ENCODE measurements around the gene CDH5.

The CDH5 gene

DNA sequence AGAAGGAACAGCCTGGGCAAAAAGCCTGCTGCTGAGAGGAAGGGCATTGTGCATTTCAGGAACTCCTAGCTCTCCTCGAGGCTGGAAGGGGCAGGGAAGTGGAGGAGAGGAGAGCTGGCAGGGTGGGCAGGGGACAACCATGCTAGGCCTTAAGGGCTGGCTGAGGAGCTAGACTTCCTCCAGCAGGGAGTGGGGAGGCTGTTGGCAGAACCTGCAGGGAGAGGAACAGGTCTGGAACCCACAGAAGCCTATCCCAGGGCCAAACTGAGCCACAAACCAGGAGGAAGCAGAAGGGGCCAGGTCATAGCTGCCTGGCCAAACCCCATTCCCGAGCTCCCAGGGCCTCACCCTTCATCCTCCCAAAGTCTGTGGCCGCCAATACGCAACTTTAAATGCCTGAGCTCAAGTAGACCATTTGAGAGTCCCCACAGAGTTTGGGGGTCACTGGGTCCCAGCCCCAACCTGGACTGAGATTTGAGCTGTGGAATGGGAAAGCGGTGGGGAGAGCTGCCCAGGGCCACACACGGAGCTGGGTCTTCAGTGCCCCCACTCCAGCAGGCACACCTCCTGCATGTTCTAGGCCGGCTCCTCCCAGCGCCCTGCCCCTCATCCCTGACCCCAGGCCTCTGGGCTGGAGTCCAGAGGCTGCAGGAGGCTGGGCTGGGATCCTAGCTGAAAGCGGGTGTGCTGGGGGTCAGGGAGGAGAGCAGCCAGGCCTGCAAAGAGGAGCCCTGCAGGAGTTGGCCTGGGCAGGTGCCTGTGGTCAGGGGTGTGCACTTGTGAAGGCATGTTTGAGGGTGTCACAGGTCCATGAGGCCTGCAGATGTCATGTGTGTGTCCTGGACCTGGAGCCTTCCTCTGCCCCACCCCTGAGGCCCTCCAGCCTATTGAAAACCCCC, 4.5 kb downstream of the CDH5 start:
- Histone ChIP-seq H4K20me1 (no peaks in the 10 kb centered on the region), H3K4me3 (no peak overlapping the region), H3K4me1 (peaks cover 16 to 58% (median 31%) of the 10 kb centered on the region in 10 experiments), H3K36me3 (no peaks in the 10 kb centered on the region), H3K27me3 (no peaks in the 10 kb centered on the region), H3K9me3 (replicated peaks in 1 of 11) (no peaks in the 10 kb centered on the region), H3K9ac (no peak overlapping the region; a peak in 1 of 22 replicates), H3K27ac (peak overlapping the region in 2 of 11 experiments; percentile 6 to 22; a peak in 1 of 22 replicates), H3K4me2 (peak overlapping the region in 3 of 11 experiments; percentile 4 to 59 (median 17); a peak in 5 of 22 replicates)
- TF ChIP-seq Cebpa-rat (IDR thresholded peaks at IDR 0.05), result no peak

- H3K4me1 ChIP-seq, result peaks cover 14 to 58% (median 27%) of the 10 kb centered on the region in 10 experiments
- no peaks in the 10 kb centered on the region for H3K36me3 ChIP-seq
- TF ChIP-seq Cebpa-rat (IDR thresholded peaks at IDR 0.05), result no peak
- no peak overlapping the region for H3K27ac ChIP-seq
- H4K20me1 ChIP-seq, result no peaks in the 10 kb centered on the region
- H3K4me2 ChIP-seq, result no peak overlapping the region
- no peaks in the 10 kb centered on the region for H3K27me3 ChIP-seq
- no peak overlapping the region for H3K9ac ChIP-seq
- no peak overlapping the region for H3K4me3 ChIP-seq
- no peaks in the 10 kb centered on the region for H3K9me3 ChIP-seq (replicated peaks in 1 of 11)
These were observed 5.8 kb downstream of the CDH5 start for GRCh38 chr16:66372078-66372897.

- no peak overlapping the region for H3K27ac ChIP-seq
- no peaks in the 10 kb centered on the region for H3K27me3 ChIP-seq
- H3K4me1 ChIP-seq, result peaks cover 12 to 57% (median 23%) of the 10 kb centered on the region in 10 experiments
- TF ChIP-seq Cebpa-rat (IDR thresholded peaks at IDR 0.05), result no peak
- H3K4me2 ChIP-seq, result no peak overlapping the region
- no peaks in the 10 kb centered on the region for H4K20me1 ChIP-seq
- H3K36me3 ChIP-seq, result no peaks in the 10 kb centered on the region
- no peak overlapping the region for H3K4me3 ChIP-seq
- H3K9me3 ChIP-seq (replicated peaks in 1 of 11), result no peaks in the 10 kb centered on the region
- H3K9ac ChIP-seq, result no peak overlapping the region
These were observed 6.3 kb downstream of the CDH5 start for GRCh38 chr16:66372898-66373155.

GRCh38 chr16:66373667-66374066, 7.2 kb downstream of the CDH5 start:
- no peak overlapping the region for H3K4me2 ChIP-seq
- H3K27ac ChIP-seq, result no peak overlapping the region
- H3K36me3 ChIP-seq, result no peaks in the 10 kb centered on the region
- no peak overlapping the region for H3K9ac ChIP-seq
- no peaks in the 10 kb centered on the region for H3K9me3 ChIP-seq (replicated peaks in 1 of 11)
- H3K4me1 ChIP-seq, result peaks cover 4 to 52% (median 14%) of the 10 kb centered on the region in 10 experiments
- no peaks in the 10 kb centered on the region for H4K20me1 ChIP-seq
- H3K27me3 ChIP-seq, result no peaks in the 10 kb centered on the region
- no peak overlapping the region for H3K4me3 ChIP-seq
- TF ChIP-seq Cebpa-rat (IDR thresholded peaks at IDR 0.05), result no peak

DNA sequence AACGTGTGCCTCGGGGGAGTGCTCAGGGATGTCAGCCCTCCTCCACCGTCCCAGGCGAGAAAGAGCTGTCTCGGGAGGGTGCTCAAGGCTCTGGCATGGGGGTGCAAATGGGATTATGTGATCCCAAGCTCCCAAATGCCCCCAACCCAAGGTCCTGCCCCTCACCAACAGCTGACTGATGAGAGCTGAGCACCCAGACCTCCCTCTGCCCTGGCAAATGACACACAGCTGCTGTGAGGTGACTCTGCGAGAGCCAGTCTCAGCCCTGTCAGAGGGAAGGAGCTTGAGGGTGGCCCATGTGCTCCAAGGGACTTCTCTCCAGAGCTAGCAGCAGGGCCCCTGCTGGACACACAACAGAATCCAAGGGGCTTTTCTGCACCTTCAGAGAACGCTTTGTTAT, 7.7 kb downstream of the CDH5 start:
- no peak overlapping the region for H3K9ac ChIP-seq

GRCh38 chr16:66375451-66375850, 9.0 kb downstream of the CDH5 start:
- Histone ChIP-seq H3K4me2 (no peak overlapping the region), H3K4me1 (peaks cover 0 to 37% (median 6%) of the 10 kb centered on the region in 10 experiments; a peak in 10 of 20 replicates), H3K9me3 (replicated peaks in 1 of 11) (no peaks in the 10 kb centered on the region), H4K20me1 (no peaks in the 10 kb centered on the region), H3K4me3 (no peak overlapping the region), H3K36me3 (no peaks in the 10 kb centered on the region), H3K27me3 (no peaks in the 10 kb centered on the region), H3K27ac (no peak overlapping the region), H3K9ac (no peak overlapping the region)
- no peak for TF ChIP-seq Cebpa-rat (IDR thresholded peaks at IDR 0.05)

More for the DNA sequence above, 7.7 kb downstream of the CDH5 start:
- no peaks in the 10 kb centered on the region for H3K36me3 ChIP-seq
- no peaks in the 10 kb centered on the region for H4K20me1 ChIP-seq
- no peaks in the 10 kb centered on the region for H3K9me3 ChIP-seq (replicated peaks in 1 of 11)
- H3K27ac ChIP-seq, result no peak overlapping the region
- no peak for TF ChIP-seq Cebpa-rat (IDR thresholded peaks at IDR 0.05)
- no peak overlapping the region for H3K4me3 ChIP-seq
- H3K4me2 ChIP-seq, result no peak overlapping the region
- peaks cover 0 to 47% (median 9%) of the 10 kb centered on the region in 10 experiments; a peak in 18 of 20 replicates for H3K4me1 ChIP-seq
- H3K27me3 ChIP-seq, result no peaks in the 10 kb centered on the region

- no peaks in the 10 kb centered on the region for H3K36me3 ChIP-seq
- H3K4me2 ChIP-seq, result peak overlapping the region in 5 of 11 experiments; percentile 28 to 79 (median 73); a peak in 9 of 22 replicates
- H3K9ac ChIP-seq, result peak overlapping the region in 1 of 11 experiments; percentile 26; a peak in 1 of 22 replicates
- no peak for TF ChIP-seq Cebpa-rat (IDR thresholded peaks at IDR 0.05)
- H3K9me3 ChIP-seq (replicated peaks in 1 of 11), result no peaks in the 10 kb centered on the region
- no peaks in the 10 kb centered on the region for H4K20me1 ChIP-seq
- H3K27me3 ChIP-seq, result no peaks in the 10 kb centered on the region
- no peak overlapping the region for H3K4me3 ChIP-seq
- H3K4me1 ChIP-seq, result peaks cover 0 to 31% (median 6%) of the 10 kb centered on the region in 10 experiments; a peak in 10 of 20 replicates
- peak overlapping the region in 2 of 11 experiments; percentile 65 to 66; a peak in 4 of 22 replicates for H3K27ac ChIP-seq
These were observed 9.6 kb downstream of the CDH5 start for GRCh38 chr16:66376114-66376513.

DNA sequence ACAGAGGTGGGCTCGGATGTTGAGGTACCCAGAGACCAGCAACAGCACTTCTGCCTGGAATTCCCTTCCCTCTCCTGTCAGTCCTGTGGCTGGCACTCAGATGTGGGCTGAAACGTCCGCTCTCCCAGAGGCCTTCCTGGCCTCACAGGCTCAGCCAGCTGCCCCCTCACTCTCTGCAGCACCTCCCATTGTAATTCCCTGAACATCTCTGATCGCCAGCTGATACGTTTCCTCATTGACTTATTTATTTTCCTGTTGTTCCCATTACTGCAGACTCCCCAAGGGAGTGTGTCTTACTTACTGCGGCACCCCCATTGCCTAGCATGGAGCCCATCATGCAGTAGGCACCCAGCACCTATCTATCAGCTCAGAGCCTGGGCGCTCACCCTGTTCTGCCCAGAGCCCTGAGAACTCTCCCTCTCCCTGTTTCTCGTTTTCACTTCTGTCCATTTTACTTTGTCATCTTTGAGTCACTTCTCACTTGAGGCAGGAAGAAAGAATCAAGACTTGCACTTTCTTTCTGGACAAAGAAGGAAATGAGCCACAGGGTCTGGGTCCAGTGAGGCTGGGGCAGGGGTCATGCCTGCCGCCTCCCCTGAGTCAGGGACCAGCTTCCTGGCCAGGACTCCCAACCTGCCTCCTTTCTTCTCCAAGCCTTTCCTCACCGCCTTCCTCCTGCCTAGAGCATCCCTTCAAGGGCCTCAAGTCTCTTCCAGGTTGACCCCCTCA, 10.2 kb downstream of the CDH5 start:
- Histone ChIP-seq H3K27ac (peak overlapping the region in 4 of 11 experiments; percentile 22 to 66 (median 56); a peak in 7 of 22 replicates), H3K9me3 (replicated peaks in 1 of 11) (no peaks in the 10 kb centered on the region), H3K9ac (peak overlapping the region in 2 of 11 experiments; percentile 22 to 26; a peak in 3 of 22 replicates), H3K36me3 (no peaks in the 10 kb centered on the region), H3K4me1 (peaks cover 0 to 28% (median 6%) of the 10 kb centered on the region in 10 experiments; a peak in 10 of 20 replicates), H3K4me3 (no peak overlapping the region), H3K4me2 (peak overlapping the region in 5 of 11 experiments; percentile 28 to 79 (median 73); a peak in 10 of 22 replicates), H3K27me3 (no peaks in the 10 kb centered on the region), H4K20me1 (no peaks in the 10 kb centered on the region)
- no peak for TF ChIP-seq Cebpa-rat (IDR thresholded peaks at IDR 0.05)

Data from BLaER1 treated with 17β-estradiol and CSF1 and Interleukin-3, amounts not matched to agents 10 nM and 100 nM (cell line).